GM18873 (cell line): ENCODE results near the gene GNAS.
"Not testable (repeated sequence)": the region's sequence is repeated elsewhere in the genome, so short reads cannot be mapped to it uniquely, and the experiment has no call there.

Experiments used
- ATAC-seq: cut with Tn5 transposase; IDR thresholded peaks from one replicate; pipeline ENCODE4 v1.9.1; 2021; ENCODE audit warnings: mild to moderate bottlenecking, moderate library complexity, moderate number of reproducible peaks; ENCODE audit not compliant: unreplicated experiment, low FRiP score

The GNAS gene

DNA sequence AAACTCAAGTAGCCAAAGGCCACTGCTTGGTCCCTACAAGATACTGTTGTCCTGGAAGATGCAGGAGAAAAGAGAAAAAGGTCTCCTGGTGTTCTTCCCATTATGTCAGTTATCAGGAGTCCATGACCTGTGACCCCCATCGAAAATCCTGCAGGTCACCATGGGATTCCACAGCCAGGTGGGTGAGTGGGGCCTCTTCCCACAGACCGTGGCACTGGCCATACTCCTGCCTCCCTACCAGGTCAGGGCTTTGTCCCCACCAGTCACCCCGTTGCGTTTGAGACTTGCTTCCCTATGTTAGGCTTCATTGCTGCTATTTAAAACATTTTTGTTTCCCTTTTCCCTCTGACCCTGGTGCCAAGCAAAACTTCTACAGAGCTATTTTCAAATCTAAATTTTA lies 60.6 kb downstream of the GNAS start:
- no peak for ATAC-seq

DNA sequence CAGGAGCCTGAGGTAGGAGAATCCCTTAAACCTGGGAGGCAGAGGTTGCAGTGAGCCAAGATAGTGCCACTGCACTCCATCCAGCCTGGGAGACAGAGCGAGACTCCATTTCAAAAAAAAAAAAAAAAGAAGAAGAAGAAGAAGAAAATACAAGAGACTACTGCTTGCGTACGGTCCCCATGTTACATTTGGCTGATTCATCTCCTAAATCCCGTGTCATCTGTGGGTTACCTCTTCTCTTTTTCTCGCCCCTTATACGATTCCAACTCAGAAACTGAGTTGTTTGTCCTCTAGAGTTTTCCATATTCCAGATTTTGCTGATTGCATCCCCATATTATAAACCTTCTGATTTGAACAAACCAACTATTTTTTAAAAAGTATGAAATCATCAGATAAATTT lies 66.1 kb downstream of the GNAS start:
- ATAC-seq, result no peak

DNA sequence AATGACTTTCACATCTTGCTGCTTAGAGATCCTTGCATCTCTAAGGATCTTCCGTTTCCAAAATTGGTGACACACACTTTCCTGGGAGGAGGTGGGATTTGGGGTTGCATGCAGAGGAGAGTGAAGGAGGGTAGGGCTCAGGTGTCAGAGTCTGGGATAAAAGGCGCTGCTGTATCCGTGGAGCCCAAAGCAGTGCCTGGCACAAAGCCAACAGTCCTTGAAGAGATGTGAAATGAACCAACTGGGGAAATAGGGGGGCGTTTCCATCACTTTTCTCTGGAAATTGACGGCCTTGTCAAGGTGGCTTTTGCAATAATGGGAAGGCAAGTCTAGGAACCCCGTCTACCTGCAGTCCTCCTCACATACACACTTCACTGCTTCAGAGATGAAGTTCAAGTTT lies 69.0 kb downstream of the GNAS start:
- no peak for ATAC-seq

DNA sequence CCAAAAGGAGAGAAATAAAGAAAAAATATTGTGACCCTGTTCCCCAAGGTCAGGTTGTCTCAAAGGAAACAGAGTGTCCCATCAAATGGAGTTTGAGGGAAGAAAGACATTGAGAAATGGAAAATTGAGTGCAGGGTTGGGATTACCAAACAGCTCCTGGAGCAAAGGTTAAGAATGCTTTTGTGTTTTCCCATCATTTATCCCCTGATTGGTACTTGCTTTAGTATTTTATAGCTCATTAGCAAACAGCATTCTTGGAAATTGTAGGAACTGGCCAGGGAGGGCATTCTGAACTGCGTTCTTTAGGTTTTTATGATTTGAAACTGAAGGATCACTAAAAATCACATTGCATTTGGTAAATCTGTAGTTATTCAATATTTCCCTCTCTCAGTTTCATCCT lies 69.5 kb downstream of the GNAS start:
- no peak for ATAC-seq

DNA sequence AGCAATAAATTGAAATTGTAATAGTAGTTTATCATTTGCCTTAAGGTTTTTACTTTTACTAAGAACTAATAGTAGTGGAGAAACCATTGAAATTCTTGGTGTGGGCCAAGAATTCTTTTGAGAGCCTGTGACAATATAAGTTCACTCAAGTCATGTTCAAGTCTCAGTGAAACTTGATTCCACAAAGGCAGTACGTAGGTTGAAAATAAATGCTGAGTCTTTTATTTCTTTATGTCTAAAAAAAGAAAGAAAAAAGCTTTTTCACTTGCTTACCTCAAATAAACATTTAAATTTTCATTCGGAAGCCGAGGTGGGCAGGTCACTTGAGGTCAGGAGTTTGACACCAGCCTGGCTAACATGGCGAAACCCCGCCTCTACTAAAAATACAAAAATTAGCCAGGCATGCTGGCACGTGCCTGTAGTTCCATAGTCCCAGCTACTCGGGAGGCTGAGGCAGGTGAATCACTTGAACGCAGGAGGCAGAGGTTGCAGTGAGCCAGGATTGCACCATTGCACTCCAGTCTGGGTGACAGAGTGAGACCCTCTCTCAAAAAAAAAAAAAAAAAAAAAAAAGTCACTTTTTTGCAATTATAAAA lies 70.7 kb downstream of the GNAS start:
- no peak for ATAC-seq

DNA sequence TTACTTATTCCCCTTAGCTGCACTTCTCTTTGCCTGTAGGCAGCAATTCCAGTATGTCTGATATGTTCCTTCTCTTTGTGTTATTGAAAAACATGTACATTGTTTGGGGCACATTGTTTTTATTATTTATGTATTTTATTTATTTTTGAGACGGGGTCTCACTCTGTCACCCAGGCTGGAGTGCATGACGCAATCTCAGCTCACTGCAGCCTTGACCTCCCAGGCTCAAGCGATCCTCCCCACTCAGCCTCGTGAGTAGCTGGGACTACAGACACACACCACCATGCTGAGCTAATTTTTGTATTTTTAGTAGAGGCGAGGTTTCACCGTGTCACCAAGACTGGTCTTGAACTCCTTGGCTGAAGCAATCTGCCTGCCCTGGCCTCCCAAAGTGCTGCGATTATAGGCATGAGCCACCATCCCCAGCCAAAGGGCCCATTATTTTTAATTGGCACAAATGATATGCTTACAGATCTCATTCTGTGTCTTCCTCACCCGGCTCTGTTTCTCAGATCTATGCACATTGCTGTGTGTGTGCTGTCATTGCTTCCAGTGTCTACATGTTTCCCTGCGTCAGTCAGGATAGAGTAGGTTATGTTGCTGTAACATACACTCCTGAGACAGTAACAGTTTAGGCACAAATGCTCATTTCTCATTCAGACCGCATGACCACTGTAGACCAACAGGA lies 74.4 kb downstream of the GNAS start:
- no peak for ATAC-seq

DNA sequence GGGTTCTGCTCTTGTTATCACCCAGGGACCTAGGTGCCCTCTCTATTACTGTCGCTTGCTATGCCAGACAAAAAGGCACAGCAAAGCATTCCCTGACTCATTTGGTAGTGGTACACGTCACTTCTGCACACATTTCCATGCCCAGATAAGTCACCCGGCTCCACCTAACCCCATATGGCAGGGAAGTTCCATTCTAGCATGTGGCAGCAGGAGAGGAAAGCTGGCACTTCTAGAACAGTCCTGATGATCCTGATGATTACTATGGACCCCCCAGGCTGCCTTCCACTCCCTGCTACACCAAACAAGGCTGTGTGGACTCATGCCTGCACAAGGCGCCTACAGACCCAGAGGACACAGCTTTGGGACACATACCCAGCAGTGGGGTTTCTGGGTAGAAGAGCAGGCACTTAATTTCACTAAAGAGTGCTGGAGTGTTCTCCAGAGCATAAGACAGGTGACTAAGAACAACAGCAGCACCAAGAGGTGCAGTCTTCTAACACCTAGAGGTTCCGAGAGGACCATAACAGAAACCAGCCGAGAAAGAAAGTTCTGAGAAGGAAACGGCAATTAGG lies 75.1 kb downstream of the GNAS start:
- ATAC-seq, result no peak

DNA sequence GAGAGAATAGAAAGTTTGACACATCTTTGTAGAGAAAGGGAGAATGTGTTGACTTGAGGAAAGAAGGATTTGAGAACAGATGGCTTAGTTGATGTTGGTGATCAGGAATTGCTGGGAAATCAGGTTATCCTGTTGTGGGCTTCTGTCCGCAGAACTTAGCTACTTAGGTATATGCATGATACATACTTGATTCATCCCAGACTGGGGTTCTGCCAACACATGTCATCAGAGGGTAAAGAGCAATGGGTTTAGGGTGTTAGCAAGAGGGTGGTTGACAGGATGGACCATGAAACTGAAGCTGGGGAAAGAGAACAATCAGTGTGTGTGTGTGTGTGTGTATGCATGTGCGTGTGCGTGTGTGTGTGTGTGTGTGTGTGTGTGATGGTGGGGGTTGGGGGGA lies 78.0 kb downstream of the GNAS start:
- no peak for ATAC-seq

DNA sequence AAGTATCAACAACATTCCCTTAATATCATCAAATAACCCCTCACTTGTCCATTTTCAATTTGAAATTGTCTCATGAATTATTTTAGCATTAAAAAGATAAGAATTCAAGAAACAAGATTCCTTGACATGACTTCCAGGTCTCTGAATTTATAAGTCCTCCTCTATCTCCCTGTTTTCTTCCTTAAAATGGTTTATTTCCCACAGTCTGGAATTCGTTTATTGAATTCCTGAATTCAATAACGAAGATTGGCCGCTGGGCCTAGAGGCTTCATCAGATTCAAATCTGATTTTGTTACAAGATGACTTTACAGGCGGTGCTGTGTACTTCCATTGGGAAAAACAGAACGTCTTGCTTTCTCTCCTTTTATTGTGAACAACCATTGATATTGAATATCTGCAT lies 79.7 kb downstream of the GNAS start:
- ATAC-seq, result no peak

DNA sequence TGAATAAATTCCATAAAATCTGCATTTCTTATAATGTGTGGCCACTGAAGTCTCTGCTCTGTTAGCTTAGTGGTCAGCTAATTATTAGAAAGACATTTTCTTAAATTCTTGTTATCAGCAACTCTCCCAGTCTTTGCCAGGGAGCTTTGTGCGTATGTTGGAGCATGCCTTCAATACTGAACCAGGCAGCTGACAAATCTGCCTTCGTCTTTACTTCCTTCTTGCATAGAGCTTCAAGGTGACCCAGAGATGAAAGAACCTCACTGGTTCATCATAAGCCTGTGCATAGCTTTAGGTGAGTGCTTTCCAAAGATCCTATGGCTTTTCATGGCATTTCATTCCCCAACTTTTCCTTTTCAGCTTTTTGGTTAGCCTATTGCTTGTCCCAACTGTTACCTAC lies 85.6 kb downstream of the GNAS start:
- ATAC-seq, result no peak

DNA sequence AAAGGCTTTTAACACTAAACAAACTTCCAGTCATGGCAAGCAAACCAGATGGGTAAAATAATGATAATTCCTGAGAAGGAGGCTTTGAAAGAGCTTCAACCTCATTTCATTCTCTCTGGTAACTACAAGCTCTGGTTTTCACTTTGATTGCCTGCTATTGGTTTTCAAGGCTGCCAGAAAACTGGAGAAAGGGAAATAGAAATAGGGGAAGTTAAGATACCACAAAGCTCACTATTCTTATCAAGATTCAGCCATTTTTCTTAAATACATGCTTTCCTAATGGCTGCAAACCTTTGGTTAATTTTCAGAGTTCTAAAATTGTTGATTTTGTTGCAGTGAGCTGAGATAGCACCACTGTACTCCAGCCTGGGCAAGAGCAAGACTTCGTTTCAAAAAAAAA lies 86.0 kb downstream of the GNAS start:
- ATAC-seq, result no peak

DNA sequence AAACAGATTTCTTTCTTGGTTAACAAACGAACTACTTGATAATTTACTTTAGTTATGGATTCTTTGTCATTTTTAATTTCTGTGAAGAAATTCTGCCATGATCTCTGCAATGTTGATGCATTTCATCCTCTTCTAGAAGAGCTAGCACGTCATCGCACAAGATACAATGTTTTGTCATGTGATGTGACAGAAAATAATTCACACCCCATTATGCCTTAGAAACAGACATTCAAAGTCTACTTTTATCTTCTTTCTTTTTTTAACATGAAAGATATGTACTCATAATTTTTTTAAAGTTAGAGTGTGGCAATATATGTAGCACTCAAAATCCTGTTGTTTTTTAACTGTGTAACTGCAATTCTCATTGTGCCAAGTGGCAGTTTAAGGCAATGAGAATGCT lies 89.0 kb downstream of the GNAS start:
- no peak for ATAC-seq

DNA sequence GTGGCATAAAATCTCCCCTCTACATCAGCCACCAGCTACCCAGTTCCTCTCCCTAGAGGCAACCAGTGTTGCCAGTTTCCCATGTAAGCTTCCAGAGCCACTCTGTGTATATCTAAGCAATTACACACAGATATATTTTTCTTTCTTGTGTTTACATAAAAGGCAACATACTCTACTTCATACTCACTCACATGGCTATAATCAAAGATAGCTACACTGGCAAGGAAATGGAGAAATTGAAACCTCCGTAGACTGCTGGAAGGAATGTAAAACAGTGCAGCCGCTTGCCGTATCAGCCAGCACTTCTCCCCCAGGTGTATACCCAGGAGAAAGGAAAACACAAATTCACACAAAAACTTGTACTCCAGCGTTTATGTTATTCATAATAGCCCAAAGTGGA lies 90.0 kb downstream of the GNAS start:
- ATAC-seq, result no peak

DNA sequence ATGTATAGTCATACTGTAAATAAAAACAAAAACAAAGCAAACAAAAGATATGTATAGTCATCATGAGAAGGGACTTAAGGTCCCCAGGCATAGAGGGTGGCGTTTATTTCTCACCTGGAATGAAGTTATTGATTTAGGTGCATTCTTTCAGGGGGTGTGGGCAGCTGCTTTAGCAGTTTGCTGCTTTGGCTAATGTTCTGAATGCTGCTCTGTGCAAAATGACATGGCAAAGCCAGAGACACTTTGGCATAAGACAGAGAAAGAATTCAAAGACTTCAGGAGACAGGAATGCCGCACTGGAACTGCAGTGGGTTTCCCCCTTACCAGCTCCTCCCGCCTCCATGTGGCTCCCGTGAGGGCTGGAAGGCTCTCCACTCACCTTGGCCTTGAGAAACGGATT lies 92.1 kb downstream of the GNAS start:
- no peak for ATAC-seq

DNA sequence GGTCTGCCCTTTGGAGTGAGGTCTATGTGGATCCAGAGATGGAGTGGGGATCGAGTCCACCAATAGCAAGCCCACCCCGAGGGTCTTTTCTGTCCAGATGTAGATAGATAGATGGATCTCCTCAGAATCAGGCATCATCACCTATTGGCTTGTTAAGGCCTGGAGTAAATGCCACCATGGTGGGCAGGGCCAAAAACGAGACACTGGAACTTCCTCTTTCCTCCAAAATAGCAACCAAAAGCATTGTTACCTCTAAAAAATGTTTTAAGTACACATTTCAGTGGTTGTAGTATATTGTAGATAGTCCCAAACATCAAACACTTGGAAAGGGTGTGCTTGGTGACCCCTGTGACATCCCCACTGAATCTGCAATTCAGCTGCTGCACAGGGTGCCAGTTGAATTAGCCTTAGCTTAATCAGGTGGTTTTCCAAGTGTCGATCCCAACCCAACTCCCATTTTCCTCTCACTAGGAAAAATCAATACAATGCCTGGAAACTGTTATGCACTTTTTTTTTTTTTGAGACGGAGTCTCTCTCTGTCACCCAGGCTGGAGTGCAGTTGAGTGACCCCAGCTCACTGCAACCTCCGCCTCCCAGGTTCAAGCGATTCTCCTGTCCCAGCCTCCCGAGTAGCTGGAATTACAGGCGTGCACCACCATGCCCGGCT lies 93.6 kb downstream of the GNAS start:
- no peak for ATAC-seq

DNA sequence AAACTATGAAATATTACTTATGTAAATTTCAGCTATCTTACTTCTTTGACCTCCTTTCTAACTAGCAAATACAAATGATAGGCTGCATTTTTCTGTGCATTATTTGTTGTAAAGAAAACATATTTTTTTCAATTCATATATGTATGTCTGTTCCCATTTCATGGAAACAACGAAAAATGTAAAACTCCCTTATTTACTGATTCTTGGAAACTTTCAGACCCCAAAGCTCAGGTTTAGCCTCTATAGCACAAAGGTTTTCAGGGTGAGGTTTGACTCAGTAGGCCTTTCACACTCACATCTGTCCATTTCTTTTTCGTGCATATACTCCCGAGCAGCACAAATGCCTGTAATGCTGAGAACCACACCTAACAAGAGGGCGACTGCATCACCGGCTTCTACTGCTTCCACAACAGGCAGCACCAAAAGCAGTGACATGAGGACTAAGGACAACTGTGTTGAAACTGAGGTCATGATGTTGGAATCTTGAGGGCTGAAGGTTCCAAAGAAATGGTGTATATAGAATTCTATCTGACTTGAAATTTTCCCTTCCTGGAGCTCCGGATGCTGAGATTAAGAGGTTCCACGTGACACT lies 95.4 kb downstream of the GNAS start:
- ATAC-seq, result not testable (repeated sequence)

DNA sequence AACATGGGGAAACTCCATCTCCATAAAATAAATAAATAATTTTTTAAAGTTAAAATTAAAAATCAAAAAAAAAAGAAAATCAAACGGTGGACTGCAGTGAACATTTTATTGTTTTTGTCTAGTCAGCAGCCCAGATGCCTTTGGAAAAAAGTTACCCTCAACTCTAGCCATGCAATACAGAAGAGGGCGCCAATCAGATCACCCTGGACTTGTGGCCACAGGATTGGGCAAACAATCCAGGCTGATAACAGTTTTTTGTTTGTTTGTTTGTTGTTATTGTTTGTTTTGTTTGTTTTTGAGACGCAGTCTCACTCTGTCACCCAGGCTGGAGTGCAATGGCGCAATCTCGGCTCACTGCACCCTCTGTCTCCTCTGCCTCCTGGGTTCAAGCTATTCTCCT lies 98.1 kb downstream of the GNAS start:
- ATAC-seq, result no peak

DNA sequence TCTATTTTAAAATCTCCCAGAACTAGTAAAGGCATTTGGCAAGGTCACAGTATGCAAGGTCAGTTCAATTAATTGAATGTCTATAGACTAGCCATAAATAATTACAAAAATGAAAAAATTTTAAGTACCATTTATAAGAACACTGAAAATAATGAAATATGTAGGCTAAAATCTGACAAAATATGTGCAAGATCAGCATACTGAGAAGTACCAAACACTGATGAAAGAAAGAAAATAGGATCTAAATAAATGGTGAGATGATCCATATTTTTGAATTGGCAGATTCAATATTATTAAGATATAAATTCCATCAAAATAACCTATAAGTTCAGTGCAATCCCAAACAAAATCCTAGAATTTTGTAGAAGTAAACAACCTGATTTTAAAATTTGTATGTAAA lies 100.5 kb downstream of the GNAS start:
- no peak for ATAC-seq

DNA sequence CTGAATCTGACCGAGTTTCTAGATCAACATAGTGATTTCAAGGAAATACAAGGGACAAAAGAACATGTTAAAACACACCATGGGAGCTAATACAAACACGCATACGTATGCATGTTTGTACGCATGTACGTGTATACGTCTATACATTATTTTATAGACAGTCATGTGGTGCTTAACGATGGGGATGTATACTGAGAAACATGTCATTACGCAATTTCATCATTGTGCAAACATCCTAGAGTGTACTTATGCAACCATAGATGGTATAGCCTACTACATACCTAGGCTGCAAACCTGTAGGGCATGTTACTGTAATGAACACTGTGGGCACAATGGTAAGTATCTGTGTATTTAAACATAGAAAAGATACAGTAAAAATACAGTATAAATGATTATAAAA lies 103.6 kb downstream of the GNAS start:
- no peak for ATAC-seq

DNA sequence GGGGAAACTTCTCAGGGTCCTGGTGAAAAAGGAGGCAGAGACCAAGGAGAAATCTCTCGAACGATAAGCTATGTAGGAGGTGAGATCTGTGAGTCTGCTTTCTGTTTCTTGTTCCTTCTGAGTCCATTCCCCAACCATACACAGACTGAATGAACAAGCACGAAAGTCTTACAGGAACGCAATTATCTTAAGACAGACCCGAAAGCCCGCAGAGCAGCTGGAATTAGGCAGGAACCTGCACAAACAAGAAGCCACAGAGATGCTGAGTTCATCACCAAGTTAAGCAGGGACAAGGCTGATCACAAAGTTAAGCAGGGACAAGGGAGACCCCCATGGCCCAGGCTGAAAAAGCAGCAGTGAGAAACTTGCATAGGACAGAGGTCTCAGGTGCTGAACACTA lies 107.1 kb downstream of the GNAS start:
- ATAC-seq, result no peak
